T-helper 17 cell (primary cell): ENCODE data around the gene TENM4. TPM values are rescaled to one million over a fixed set of nuclear protein-coding genes. Genes with fewer than 3 reads are reported as not detected.
A peak's percentile ranks its signal among the peaks of the same experiment; 100 is the strongest.

Experiments used
- ATAC-seq: fragments of 150-1000 bp; cut with Tn5 transposase; 2 replicates; pipeline ENCODE4 v1.10.0; 2021; ENCODE audit warnings: mild to moderate bottlenecking, moderate library complexity
- DNase-seq, 3 donors: peaks; one replicate each; pipeline versions ENCODE4 v3.0.0 to v3.0.0-alpha.2; 2020 to 2021
- H3K9me3 ChIP-seq: one replicate; pipeline ENCODE4 v1.7.0; 2013; ENCODE audit warnings: low read length, mild to moderate bottlenecking; ENCODE audit not compliant: control insufficient read depth, poor library complexity, severe bottlenecking
- H3K27ac Mint-ChIP-seq: one replicate; pipeline ENCODE4 v1.8.0; 2022; ENCODE audit warnings: mild to moderate bottlenecking, moderate library complexity, mixed read lengths
- H3K27me3 Mint-ChIP-seq: one replicate; pipeline ENCODE4 v1.8.0; 2022; ENCODE audit warnings: mixed read lengths
- H3K36me3 Mint-ChIP-seq: one replicate; pipeline ENCODE4 v1.8.0; 2022; ENCODE audit warnings: low read depth, mixed read lengths
- H3K4me1 Mint-ChIP-seq: one replicate; pipeline ENCODE4 v1.8.0; 2022; ENCODE audit warnings: mild to moderate bottlenecking, mixed read lengths
- H3K4me3 Mint-ChIP-seq: one replicate; pipeline ENCODE4 v1.8.0; 2022; ENCODE audit warnings: mild to moderate bottlenecking, moderate library complexity, mixed read lengths
- total RNA-seq, 4 donors: library from RNA in 2 of 4; stranded (reverse) in 2 of 4; gene quantifications; one replicate each; pipeline ENCODE4 v1.2.3 and lab custom pipeline; 2022 to 2026

Gene TENM4
- total RNA-seq, 2 donors from 2014 or later: 0.31 to 0.97 TPM

DNA sequence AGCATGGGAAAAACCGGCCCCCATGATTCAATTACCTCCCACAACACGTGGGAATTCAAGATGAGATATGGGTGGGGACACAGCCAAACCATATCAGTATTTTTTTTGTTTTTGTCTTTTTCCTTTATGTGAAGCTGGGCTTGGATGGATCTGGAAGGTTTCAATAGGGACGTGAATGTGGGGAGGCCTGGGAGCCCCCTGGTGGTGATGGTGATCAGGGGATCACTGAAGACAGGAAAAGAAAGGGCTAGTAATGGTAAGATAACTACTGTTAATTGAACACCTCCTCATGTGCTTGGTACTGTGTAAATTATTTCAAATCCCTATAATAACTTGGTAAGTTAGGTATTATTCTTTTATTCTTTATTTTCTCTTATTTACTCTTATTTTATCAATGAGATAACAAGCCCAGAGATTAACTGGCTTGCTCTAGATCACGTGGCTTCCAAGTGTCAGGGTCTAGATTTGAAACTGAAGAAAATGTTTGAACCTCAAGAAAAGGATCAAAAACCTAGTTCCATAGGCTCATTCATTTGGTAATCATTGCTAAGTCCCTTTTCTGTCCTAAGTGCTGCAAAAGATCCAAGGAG lies 364.2 kb downstream of the TENM4 start:
- peaks cover 2% of the 10 kb centered on the region for H3K4me1 Mint-ChIP-seq
- no peaks in the 10 kb centered on the region for H3K9me3 ChIP-seq
- no peaks in the 10 kb centered on the region for H3K36me3 Mint-ChIP-seq
- no peak for DNase-seq
- no peak for ATAC-seq
- H3K27ac Mint-ChIP-seq: no peak overlapping the region
- peaks cover 10% of the 10 kb centered on the region for H3K27me3 Mint-ChIP-seq
- no peak overlapping the region for H3K4me3 Mint-ChIP-seq

DNA sequence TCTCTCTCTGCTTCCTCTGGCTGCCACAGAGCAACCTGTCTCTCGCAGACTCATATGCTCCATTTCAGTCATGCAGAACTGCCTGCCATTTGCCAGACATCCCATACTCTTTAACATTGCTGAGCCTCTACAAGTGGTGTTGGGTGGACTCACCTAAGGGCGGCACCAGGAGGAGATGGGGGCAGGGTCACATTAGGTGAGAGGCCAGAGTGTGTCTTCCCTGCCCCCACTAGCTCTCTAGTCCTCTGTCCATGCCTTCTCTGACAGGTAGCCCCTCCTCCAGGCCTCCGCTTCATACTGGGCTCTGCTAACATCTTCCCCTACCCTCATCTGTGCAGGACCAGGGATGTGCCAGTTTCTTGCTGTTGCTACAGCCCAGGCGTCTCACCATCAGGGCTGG lies 366.3 kb downstream of the TENM4 start:
- H3K9me3 ChIP-seq: no peaks in the 10 kb centered on the region

DNA sequence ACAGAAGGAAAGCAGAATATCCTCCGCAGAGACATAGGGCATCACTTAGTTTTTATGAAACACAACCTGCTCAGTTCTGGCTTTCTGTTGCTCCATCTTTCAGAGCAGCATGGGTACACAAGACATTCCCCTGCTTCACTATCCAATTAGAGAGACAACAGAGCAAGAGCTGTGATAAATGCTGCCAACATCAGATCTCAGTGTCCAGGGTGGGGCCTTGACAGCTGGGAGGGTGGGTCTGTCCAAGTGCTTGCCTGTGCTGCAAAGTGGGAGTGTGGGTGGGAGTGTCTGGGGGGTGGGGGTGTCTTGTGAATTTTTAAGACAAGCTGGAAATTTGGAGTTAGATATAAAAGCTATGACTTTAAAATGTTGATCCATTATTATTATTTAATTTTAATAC lies 369.6 kb downstream of the TENM4 start:
- H3K27ac Mint-ChIP-seq: no peak overlapping the region
- no peaks in the 10 kb centered on the region for H3K9me3 ChIP-seq
- no peaks in the 10 kb centered on the region for H3K36me3 Mint-ChIP-seq
- peaks cover 13% of the 10 kb centered on the region for H3K27me3 Mint-ChIP-seq
- no peak for DNase-seq
- no peak for ATAC-seq
- H3K4me3 Mint-ChIP-seq: no peak overlapping the region
- peaks cover 5% of the 10 kb centered on the region for H3K4me1 Mint-ChIP-seq

More for the DNA sequence above, 366.3 kb downstream of the TENM4 start:
- Mint-ChIP-seq H3K4me1 (peaks cover 2% of the 10 kb centered on the region), H3K27me3 (peaks cover 10% of the 10 kb centered on the region), H3K36me3 (no peaks in the 10 kb centered on the region), H3K27ac (no peak overlapping the region), H3K4me3 (no peak overlapping the region)
- DNase-seq (no peak), ATAC-seq (no peak)

DNA sequence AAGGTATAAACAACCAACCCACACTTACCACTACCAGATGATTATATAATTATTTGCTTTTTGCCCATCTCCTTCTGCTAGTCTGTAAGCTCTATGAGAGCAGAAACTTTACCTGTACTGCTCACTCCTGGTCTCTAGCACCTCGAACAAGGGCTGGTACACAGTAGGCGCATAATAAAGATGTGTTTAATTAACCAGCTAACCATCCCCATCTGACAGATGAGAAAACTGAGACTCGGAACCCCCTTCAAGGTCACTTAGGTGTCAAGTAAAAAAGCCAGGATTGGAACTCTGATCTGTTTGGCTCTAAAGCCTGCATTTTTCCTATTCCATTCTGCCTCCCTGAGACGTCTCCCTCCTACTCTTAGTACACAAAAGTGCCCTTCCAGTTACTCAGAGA lies 370.3 kb downstream of the TENM4 start:
- ATAC-seq (no peak), DNase-seq (no peak)
- Mint-ChIP-seq H3K27me3 (peaks cover 18% of the 10 kb centered on the region), H3K4me1 (peaks cover 3% of the 10 kb centered on the region), H3K4me3 (no peak overlapping the region), H3K36me3 (no peaks in the 10 kb centered on the region), H3K27ac (no peak overlapping the region)
- no peaks in the 10 kb centered on the region for H3K9me3 ChIP-seq

DNA sequence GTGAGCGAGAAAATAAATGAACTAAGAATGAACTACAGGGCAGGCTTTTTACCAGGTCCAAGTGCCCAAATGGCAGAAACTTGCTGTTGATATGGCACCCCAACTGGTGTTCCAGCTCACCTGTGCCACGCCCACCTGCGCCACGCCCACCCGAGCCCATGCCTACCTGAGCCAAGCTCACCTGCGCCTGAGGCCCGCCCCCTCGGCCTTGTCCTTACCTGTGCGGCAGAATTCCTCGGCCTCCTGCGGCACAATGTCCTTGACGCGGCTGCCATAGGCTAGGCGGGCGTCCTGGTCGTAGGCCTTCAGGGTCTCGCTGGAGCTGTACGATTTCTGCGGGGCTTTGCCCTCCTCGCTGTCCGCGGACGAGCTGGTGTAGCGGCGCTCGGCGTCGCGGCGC lies 371.3 kb downstream of the TENM4 start:
- DNase-seq (no peak), ATAC-seq (no peak)
- H3K4me1 Mint-ChIP-seq: peaks cover 3% of the 10 kb centered on the region
- no peaks in the 10 kb centered on the region for H3K36me3 Mint-ChIP-seq
- H3K27me3 Mint-ChIP-seq: peaks cover 21% of the 10 kb centered on the region
- H3K9me3 ChIP-seq: no peaks in the 10 kb centered on the region
- H3K27ac Mint-ChIP-seq: no peak overlapping the region
- H3K4me3 Mint-ChIP-seq: no peak overlapping the region

DNA sequence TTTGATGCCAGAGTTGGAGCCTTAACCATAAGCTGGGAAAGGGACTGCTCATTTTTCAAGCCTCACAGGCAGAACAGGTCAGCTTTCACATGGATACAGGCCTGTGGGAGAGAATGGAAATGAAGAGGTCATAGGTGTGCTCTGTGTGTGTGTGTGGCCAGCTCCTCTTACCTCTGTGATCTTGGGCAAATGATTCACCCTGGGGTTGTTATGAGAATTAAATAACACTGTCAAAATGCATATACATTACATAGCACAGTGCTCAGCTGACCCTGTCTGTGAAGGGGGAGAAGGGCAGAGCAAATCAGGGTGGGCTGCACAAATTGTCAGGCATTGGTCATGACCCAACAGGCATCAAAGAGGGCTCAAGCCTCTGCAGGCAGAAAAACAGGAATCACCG lies 372.5 kb downstream of the TENM4 start:
- Mint-ChIP-seq H3K36me3 (no peaks in the 10 kb centered on the region), H3K27ac (no peak overlapping the region), H3K4me3 (no peak overlapping the region), H3K27me3 (peaks cover 21% of the 10 kb centered on the region), H3K4me1 (peaks cover 3% of the 10 kb centered on the region)
- no peak for DNase-seq
- H3K9me3 ChIP-seq: no peaks in the 10 kb centered on the region
- no peak for ATAC-seq

DNA sequence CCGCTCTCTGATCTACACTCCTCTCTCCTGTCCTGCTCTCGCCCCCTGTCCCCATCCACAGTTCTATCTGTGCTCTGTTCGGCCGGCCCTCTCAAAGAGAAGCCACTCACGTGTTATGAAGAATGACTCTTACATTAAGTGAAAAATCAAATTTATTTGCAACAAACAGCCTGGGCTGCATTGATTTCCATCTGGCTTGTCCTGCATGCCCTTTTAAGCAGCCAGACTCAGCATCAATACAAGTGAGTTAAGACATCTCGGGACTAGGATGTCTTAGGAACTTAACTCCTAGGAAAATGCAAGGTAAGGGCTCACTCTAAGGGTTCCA lies 373.5 kb downstream of the TENM4 start:
- Mint-ChIP-seq H3K27me3 (peaks cover 21% of the 10 kb centered on the region), H3K4me3 (peak overlapping the region; percentile 31), H3K27ac (no peak overlapping the region), H3K4me1 (peaks cover 3% of the 10 kb centered on the region), H3K36me3 (no peaks in the 10 kb centered on the region)
- DNase-seq (no peak), ATAC-seq (no peak)
- H3K9me3 ChIP-seq: no peaks in the 10 kb centered on the region

DNA sequence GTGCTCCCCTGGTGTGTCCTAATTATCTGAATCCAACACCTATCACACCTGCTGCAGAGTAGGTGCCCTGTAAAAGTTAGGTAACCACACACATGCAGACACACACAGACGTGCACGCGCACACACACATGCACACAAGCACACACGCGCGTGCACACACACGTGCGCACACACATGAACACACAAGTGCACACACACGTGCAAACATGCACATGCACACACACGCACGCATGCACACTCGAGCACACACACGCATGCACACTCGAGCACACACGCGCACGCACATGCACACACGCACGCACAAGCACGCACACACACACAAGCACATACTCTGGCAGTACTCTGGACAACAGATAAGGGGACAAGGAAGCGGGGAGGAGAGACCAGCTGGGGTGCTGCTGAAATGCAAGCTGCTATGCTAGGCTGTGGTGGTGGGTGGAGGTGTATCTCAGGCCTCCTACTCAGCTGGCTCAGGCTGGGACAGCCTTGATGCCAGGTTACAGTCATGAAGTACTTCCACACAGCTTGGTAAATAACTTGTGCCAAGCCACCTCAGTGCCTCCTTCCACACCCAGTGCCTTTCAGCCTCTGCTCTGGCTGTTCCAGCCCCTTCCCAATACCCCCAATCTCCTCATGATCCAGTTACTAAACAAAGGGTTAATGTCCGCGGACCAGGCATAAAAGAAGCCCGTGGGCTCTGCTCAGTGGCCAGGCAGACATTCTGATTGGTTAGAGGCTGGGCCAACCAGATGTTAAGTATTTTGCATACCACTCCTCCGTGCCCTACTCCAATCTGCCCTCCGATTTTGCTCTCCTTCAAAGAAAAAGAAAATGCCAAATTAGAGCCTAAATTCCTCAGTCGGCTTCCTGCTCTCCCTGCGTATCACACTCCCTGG lies 374.1 kb downstream of the TENM4 start:
- DNase-seq (no peak), ATAC-seq (no peak)
- H3K9me3 ChIP-seq: no peaks in the 10 kb centered on the region
- Mint-ChIP-seq H3K36me3 (no peaks in the 10 kb centered on the region), H3K27ac (no peak overlapping the region), H3K4me1 (peaks cover 3% of the 10 kb centered on the region), H3K4me3 (peak overlapping the region; percentile 31), H3K27me3 (peaks cover 23% of the 10 kb centered on the region)

DNA sequence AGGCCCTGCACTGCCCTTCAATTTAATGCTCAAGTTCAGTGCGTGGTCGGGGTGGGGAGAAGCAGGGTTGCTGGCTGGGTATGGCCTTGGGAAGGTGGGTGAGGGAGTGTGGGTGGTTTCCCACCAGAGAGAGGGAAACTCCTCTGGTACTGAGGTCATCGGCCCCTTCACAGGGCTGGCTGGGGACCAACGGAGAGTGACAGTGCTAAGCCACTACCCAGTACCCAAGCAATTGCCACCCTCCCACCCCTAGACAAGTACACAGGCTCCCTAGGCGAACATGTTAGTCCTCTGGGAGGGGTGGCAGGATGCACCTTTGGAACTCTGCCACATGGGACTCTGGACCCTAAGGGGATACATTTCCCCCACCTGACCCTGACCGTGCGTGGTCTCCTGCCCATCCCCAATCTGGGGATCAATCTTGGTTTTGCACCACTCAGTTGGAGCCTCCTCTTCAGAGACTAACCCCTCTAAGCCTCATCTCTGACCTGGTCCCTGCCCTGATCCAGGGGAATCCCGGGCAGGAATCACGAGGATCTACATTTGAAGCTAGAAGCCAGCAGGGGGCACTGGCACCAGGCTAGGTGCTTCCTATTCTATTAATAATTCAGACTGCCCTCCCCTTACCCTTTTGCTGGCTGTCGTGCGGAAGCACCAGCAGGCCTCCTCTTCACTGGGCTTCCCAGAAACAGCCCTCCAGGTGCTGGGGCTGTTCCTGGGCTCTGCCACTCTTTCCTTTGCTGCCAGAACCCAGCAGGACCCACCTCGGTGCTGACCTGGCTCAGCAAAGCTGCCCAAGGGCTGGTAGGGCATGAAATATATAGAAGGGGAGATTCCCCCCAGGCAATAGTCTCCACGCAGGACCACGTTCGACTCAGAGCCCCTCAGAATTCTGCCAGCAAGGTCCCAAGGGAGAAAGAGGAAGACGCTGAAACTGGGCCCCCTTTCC lies 377.7 kb downstream of the TENM4 start:
- Mint-ChIP-seq H3K4me1 (peaks cover 3% of the 10 kb centered on the region), H3K27me3 (peaks cover 31% of the 10 kb centered on the region), H3K27ac (no peak overlapping the region), H3K36me3 (no peaks in the 10 kb centered on the region), H3K4me3 (no peak overlapping the region)
- H3K9me3 ChIP-seq: no peaks in the 10 kb centered on the region
- ATAC-seq: no peak
- DNase-seq: no peak

DNA sequence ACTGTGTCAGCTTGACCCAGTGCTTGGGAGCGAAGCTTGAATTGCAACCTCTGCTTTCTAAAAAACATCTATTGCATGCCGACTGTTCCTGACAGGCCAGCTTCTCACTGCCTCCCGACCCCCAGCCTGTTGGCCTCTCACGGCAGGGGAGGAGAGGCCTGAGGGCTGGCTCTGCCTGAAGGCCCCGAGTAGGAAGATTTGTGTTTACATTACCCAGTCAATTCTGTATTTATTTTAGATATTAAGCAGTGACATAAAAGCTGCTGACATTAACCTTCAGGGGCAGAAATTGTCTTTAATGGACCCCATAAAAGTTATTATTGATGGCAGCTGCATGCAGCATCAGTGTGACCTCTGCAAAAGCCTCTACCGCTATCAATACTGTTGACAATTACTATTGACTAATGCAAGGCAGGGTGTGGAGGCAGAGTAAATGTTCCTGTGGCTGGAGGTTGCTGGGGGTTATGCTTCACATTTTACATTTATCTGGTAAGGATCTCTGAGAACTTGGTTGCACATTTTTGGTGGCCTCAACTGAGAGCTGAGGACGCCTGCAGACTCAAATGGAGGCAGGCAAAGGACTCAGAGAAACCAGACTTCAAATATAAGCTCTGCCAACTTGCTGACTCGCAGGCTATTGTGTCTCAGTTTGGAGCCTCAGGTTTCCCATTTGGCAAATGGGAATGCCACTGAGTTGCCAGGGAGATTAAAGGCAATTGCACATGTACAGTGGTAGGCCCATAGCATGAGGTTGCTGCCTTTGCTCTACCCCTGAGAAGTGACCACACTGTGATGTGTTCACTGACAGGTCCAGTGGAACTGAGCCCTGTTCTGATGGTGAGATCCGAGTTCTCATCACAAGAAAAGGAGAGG lies 380.5 kb downstream of the TENM4 start:
- H3K4me1 Mint-ChIP-seq: no peaks in the 10 kb centered on the region
- peaks cover 12% of the 10 kb centered on the region for H3K27me3 Mint-ChIP-seq
- DNase-seq (no peak), ATAC-seq (no peak)
- no peaks in the 10 kb centered on the region for H3K36me3 Mint-ChIP-seq
- no peak overlapping the region for H3K4me3 Mint-ChIP-seq
- no peak overlapping the region for H3K27ac Mint-ChIP-seq
- no peaks in the 10 kb centered on the region for H3K9me3 ChIP-seq

DNA sequence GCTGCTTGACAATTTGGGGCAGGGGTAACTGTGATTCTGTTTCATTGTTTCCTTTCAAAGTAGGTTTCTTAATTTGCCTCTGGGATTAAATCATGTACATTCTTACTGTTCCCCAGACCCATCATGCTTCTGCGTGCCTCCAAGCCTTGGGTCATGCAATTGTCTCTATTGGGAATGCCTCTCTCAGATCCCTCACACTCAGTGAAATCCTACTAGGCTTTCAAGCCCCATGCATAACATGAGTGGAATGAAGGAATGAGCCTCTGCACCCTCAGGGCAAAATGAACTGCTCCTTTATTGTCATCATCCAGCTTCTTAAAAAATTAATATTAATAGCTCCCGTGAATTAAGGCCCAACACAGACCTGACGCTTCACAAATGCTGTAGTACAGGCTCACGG lies 381.7 kb downstream of the TENM4 start:
- DNase-seq: no peak
- H3K27ac Mint-ChIP-seq: no peak overlapping the region
- no peaks in the 10 kb centered on the region for H3K9me3 ChIP-seq
- H3K4me3 Mint-ChIP-seq: no peak overlapping the region
- H3K4me1 Mint-ChIP-seq: no peaks in the 10 kb centered on the region
- no peaks in the 10 kb centered on the region for H3K36me3 Mint-ChIP-seq
- no peak for ATAC-seq
- H3K27me3 Mint-ChIP-seq: peaks cover 11% of the 10 kb centered on the region

DNA sequence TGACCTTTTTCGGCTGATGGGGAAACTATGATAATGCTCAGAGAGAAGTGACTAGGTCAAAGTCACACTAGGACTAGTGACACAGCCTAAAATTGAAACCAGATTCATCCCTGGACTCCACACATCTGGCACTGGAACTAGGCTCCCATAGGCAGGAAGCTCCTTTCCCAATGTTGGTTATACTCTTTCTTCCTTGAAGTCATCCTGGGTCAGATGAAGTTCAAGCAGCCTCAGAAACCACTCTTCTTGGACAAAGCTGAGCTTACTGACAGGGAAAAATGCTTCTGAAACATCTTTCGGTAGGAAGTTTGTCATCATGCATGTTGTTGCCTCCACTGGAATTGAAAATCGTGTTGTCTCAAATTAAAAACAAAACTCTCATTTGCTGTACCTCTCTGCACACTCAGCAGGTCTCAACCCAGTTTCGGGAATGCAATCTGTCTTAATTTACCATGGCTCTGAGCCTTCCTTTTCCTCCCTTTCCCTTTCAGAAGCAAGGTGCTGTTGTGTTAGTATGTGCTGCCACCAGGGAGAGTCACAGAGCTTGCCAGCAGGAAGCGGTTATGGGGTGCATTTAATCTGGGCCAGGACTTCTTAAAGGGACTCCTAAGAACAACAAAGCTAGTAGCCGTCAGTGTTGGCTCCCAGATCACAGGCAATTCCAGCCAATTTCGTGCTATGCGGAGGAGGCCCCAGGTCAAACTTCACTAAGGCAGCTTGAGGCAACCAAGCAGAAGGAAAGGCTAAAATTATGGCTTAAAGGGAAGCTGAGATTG lies 384.8 kb downstream of the TENM4 start:
- no peaks in the 10 kb centered on the region for H3K4me1 Mint-ChIP-seq
- H3K9me3 ChIP-seq: no peaks in the 10 kb centered on the region
- H3K4me3 Mint-ChIP-seq: no peak overlapping the region
- H3K27me3 Mint-ChIP-seq: peaks cover 13% of the 10 kb centered on the region
- no peaks in the 10 kb centered on the region for H3K36me3 Mint-ChIP-seq
- ATAC-seq (no peak), DNase-seq (no peak)
- H3K27ac Mint-ChIP-seq: no peak overlapping the region
